ENCODE data around the gene KCNH4. TPM values are rescaled to one million over a fixed set of nuclear protein-coding genes. Genes with fewer than 3 reads are reported as not detected.

KCNH4 gene
- total RNA-seq, 1 donor from 2014 or later = not detected

DNA sequence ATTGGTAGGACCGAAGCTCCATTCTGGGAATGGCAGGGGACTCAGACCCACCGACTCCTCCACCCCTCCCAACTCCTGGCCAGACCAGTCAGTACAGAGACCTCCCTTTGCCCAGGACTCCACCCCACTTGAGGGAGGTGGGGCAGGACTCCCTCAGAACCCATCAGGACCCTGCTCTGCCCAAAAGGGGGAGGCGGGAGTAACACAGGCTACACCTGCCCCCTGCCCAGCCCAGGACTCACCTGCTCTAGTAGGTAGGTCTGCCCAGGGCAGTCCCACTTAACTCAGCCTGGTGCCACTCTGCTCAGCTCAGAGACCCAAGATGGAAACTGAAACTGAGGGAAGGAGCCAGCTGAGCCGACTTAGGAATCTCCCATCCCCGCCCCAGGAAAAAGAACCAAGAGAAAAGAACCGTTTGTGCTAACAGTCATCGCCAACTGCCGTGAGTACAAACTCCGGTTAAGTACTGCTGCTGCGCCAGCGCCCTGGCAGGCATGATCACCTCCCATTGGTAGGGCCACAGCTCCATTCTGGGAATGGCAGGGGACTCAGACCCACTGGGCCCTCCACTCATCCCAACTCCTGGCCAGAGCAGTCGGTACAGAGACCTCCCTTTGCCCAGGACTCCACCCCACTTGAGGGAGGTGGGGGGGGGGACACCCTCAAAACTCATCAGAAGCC lies 68.9 kb downstream of the KCNH4 start:
- peaks cover 25 to 35% (median 28%) of the 10 kb centered on the region in 3 donors for H3K36me3 ChIP-seq (ENCODE audit: control insufficient read depth in 3 of 3, insufficient read depth in 3 of 3, low read length in 3 of 3)
- peak overlapping the region; percentile 88 to 91 (median 89) for H3K9ac ChIP-seq (ENCODE audit: low read depth in 1 of 3, low read length in 3 of 3)
- H3K9me3 ChIP-seq (ENCODE audit: control insufficient read depth in 3 of 3, low read length in 3 of 3) = no peaks in the 10 kb centered on the region
- H3K27ac ChIP-seq (ENCODE audit: low read depth, low read length) = peak overlapping the region; percentile 90
- peak overlapping the region; percentile 86 to 90 (median 87) for H3K4me3 ChIP-seq (ENCODE audit: low read length in 3 of 3)
- H3K4me1 ChIP-seq (ENCODE audit: control insufficient read depth in 3 of 3, insufficient read depth in 3 of 3, low read length in 3 of 3) = peaks cover 16 to 30% (median 22%) of the 10 kb centered on the region in 3 donors
- no peaks in the 10 kb centered on the region for H3K27me3 ChIP-seq (ENCODE audit: control insufficient read depth in 3 of 3, insufficient read depth in 3 of 3, low read length in 3 of 3)

DNA sequence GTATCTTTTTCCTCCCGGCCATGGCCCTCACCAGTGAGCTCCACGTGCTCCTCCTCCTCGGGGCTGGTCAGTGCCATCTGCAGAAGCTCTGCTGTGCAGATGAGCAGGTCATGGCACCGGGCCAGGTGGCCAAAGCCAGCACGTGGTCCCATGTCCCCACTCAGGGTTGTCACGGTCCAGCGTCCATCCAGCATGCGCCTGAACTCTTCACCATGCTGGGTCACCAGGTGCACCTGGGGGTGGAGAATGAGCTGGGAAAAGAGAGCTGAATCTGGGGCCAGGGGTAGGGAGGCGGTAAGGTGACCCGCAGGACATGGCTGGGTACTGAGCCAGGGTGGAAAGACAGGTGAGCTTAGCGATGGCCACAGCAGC lies 69.7 kb downstream of the KCNH4 start:
- peak overlapping the region in 2 of 3 donors; percentile 88 to 91 for H3K9ac ChIP-seq (ENCODE audit: low read depth in 1 of 3, low read length in 3 of 3)

GRCh38 chr17:42110301-42111264 lies 70.4 kb downstream of the KCNH4 start:
- peaks cover 19 to 26% (median 23%) of the 10 kb centered on the region in 3 donors for H3K36me3 ChIP-seq (ENCODE audit: control insufficient read depth in 3 of 3, insufficient read depth in 3 of 3, low read length in 3 of 3)
- H3K9me3 ChIP-seq (ENCODE audit: control insufficient read depth in 3 of 3, low read length in 3 of 3) = no peaks in the 10 kb centered on the region
- H3K4me1 ChIP-seq (ENCODE audit: control insufficient read depth in 3 of 3, insufficient read depth in 3 of 3, low read length in 3 of 3) = peaks cover 16 to 27% (median 20%) of the 10 kb centered on the region in 3 donors
- no peak overlapping the region for H3K27ac ChIP-seq (ENCODE audit: low read depth, low read length)
- H3K9ac ChIP-seq (ENCODE audit: low read depth in 1 of 3, low read length in 3 of 3) = no peak overlapping the region
- H3K4me3 ChIP-seq (ENCODE audit: low read length in 3 of 3) = no peak overlapping the region
- H3K27me3 ChIP-seq (ENCODE audit: control insufficient read depth in 3 of 3, insufficient read depth in 3 of 3, low read length in 3 of 3) = no peaks in the 10 kb centered on the region

More for the DNA sequence above, 69.7 kb downstream of the KCNH4 start:
- peaks cover 21 to 32% (median 25%) of the 10 kb centered on the region in 3 donors for H3K36me3 ChIP-seq (ENCODE audit: control insufficient read depth in 3 of 3, insufficient read depth in 3 of 3, low read length in 3 of 3)
- no peaks in the 10 kb centered on the region for H3K9me3 ChIP-seq (ENCODE audit: control insufficient read depth in 3 of 3, low read length in 3 of 3)
- no peaks in the 10 kb centered on the region for H3K27me3 ChIP-seq (ENCODE audit: control insufficient read depth in 3 of 3, insufficient read depth in 3 of 3, low read length in 3 of 3)
- H3K4me1 ChIP-seq (ENCODE audit: control insufficient read depth in 3 of 3, insufficient read depth in 3 of 3, low read length in 3 of 3) = peaks cover 16 to 27% (median 20%) of the 10 kb centered on the region in 3 donors
- peak overlapping the region; percentile 90 for H3K27ac ChIP-seq (ENCODE audit: low read depth, low read length)
- H3K4me3 ChIP-seq (ENCODE audit: low read length in 3 of 3) = peak overlapping the region in 2 of 3 donors; percentile 86 to 87

DNA sequence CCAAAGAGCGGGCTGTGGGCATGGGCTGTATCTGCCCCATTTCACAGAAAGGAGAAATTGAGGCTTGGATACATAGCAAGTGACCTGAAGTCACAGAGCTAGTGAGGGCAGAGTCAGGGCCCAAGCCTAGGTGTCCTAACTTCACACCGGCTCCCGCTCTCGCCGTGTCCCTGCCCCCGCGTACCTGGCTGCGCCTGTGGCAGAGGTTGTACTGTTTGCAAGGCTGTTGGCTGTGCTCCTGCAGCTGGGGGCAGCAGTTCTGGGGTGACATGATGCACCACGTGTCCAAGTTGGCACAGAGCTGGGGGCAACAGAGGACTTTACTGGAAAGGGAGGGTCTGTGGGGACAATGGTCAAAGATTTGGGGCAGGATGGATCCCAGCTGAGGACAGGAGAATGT lies 71.9 kb downstream of the KCNH4 start:
- peaks cover 7 to 17% (median 14%) of the 10 kb centered on the region in 3 donors for H3K36me3 ChIP-seq (ENCODE audit: control insufficient read depth in 3 of 3, insufficient read depth in 3 of 3, low read length in 3 of 3)
- no peaks in the 10 kb centered on the region for H3K27me3 ChIP-seq (ENCODE audit: control insufficient read depth in 3 of 3, insufficient read depth in 3 of 3, low read length in 3 of 3)
- H3K9me3 ChIP-seq (ENCODE audit: control insufficient read depth in 3 of 3, low read length in 3 of 3) = no peaks in the 10 kb centered on the region
- H3K9ac ChIP-seq (ENCODE audit: low read depth in 1 of 3, low read length in 3 of 3) = peak overlapping the region in 2 of 3 donors; percentile 4 to 8
- H3K4me3 ChIP-seq (ENCODE audit: low read length in 3 of 3) = no peak overlapping the region
- peaks cover 16 to 27% (median 20%) of the 10 kb centered on the region in 3 donors for H3K4me1 ChIP-seq (ENCODE audit: control insufficient read depth in 3 of 3, insufficient read depth in 3 of 3, low read length in 3 of 3)
- no peak overlapping the region for H3K27ac ChIP-seq (ENCODE audit: low read depth, low read length)

DNA sequence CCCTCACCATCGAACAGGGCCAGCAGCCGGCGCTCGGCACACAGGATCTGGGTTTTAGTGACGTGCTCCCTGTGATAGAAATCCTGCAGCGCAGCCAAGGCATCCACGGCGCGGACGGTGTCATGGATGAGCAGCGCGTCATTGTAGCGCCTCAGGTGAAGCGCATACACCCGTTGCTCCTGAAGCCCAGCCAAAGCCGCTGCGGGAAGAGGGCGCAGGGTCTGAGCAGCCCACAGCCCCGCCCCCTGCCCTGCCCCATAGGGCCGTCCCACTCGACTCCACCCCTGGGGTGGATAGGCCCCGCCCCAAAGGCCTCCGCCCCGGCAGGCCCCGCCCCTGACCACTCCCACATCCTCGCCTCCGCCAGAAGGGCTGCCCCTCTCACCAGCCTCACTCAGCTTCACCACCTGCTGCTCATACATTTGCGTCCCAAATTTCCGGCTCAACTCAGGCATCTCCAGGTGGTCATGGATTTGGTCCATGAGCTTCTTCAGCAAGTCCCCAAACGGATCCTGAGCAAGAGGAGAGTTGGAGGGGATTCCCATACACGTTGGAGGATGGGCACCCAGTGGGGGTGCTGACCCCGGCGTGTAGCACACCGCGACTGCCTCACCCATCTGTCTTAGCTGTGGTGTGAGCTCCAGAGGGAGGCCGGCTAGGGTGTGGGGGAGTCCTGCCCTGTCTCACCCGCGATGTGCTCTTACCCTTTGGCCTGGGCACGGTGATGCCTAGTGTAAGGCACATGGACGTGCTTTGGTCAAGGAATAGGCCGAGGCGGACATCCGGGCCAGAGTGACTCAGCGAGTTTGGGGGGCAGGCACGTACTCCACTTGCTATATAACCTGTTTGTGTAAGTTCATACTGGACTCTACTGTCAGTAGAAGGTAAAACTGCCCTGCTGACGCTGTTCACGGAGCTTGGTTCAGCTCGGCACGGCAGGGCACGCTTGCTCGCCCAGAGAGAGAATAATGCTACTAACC lies 73.1 kb downstream of the KCNH4 start:
- H3K27me3 ChIP-seq (ENCODE audit: control insufficient read depth in 3 of 3, insufficient read depth in 3 of 3, low read length in 3 of 3) = no peaks in the 10 kb centered on the region
- H3K4me3 ChIP-seq (ENCODE audit: low read length in 3 of 3) = peak overlapping the region in 2 of 3 donors; percentile 32 to 41
- no peak overlapping the region for H3K9ac ChIP-seq (ENCODE audit: low read depth in 1 of 3, low read length in 3 of 3)
- no peak overlapping the region for H3K27ac ChIP-seq (ENCODE audit: low read depth, low read length)
- H3K9me3 ChIP-seq (ENCODE audit: control insufficient read depth in 3 of 3, low read length in 3 of 3) = no peaks in the 10 kb centered on the region
- peaks cover 7 to 15% (median 11%) of the 10 kb centered on the region in 3 donors for H3K36me3 ChIP-seq (ENCODE audit: control insufficient read depth in 3 of 3, insufficient read depth in 3 of 3, low read length in 3 of 3)
- peaks cover 15 to 21% (median 15%) of the 10 kb centered on the region in 3 donors for H3K4me1 ChIP-seq (ENCODE audit: control insufficient read depth in 3 of 3, insufficient read depth in 3 of 3, low read length in 3 of 3)

- no peak overlapping the region for H3K27ac ChIP-seq (ENCODE audit: low read depth, low read length)
- no peak overlapping the region for H3K9ac ChIP-seq (ENCODE audit: low read depth in 1 of 3, low read length in 3 of 3)
- H3K4me1 ChIP-seq (ENCODE audit: control insufficient read depth in 3 of 3, insufficient read depth in 3 of 3, low read length in 3 of 3) = peaks cover 15 to 18% (median 15%) of the 10 kb centered on the region in 3 donors
- peak overlapping the region in 1 of 3 donors; percentile 32 for H3K4me3 ChIP-seq (ENCODE audit: low read length in 3 of 3)
- peaks cover 7 to 15% (median 11%) of the 10 kb centered on the region in 3 donors for H3K36me3 ChIP-seq (ENCODE audit: control insufficient read depth in 3 of 3, insufficient read depth in 3 of 3, low read length in 3 of 3)
- H3K27me3 ChIP-seq (ENCODE audit: control insufficient read depth in 3 of 3, insufficient read depth in 3 of 3, low read length in 3 of 3) = no peaks in the 10 kb centered on the region
- no peaks in the 10 kb centered on the region for H3K9me3 ChIP-seq (ENCODE audit: control insufficient read depth in 3 of 3, low read length in 3 of 3)
Measured at GRCh38 chr17:42107124-42107523, 73.8 kb downstream of the KCNH4 start.

Other genes with a start within 250 kb of the KCNH4 start
- 25.1 TPM for gene CNP, start 214.3 kb downstream of the KCNH4 start, total RNA-seq
- 55.3 TPM for gene DNAJC7, start 163.7 kb downstream of the KCNH4 start, total RNA-seq
- gene NKIRAS2, start 161.1 kb downstream of the KCNH4 start, total RNA-seq = 22.4 TPM
- gene C17orf113, start 130.5 kb downstream of the KCNH4 start, total RNA-seq = 1.6 TPM
- gene ZNF385C, start 82.7 kb downstream of the KCNH4 start, total RNA-seq = 0.52 TPM
- gene DHX58, start 68.4 kb downstream of the KCNH4 start, total RNA-seq = 3.7 TPM
- gene KAT2A, start 59.8 kb downstream of the KCNH4 start, total RNA-seq = 8.9 TPM
- gene HSPB9, start 58.3 kb downstream of the KCNH4 start, total RNA-seq = not detected
- 19.8 TPM for gene RAB5C, start 26.2 kb downstream of the KCNH4 start, total RNA-seq
- gene HCRT, start 4.3 kb upstream of the KCNH4 start, total RNA-seq = not detected
- 7.3 TPM for gene GHDC, start 13.4 kb upstream of the KCNH4 start, total RNA-seq
- gene STAT5B, start 95.2 kb upstream of the KCNH4 start, total RNA-seq = 31.3 TPM
- gene STAT5A, start 107.4 kb upstream of the KCNH4 start, total RNA-seq = 18.3 TPM
- 44.9 TPM for gene STAT3, start 207.3 kb upstream of the KCNH4 start, total RNA-seq
- gene CAVIN1, start 242.1 kb upstream of the KCNH4 start, total RNA-seq = 238 TPM

Measured in skeletal muscle tissue (tissue), 4 donors.